Tibial nerve (tissue), 3 donors: Measurements from ENCODE around the gene EMC1.

Experiments
- POLR2A ChIP-seq, 2 donors: fragments of 450-650 bp; IDR thresholded peaks; one replicate each; pipeline ENCODE4 v1.6.1; 2017; ENCODE audit warnings: antibody characterized with exemption in 2 of 2, mild to moderate bottlenecking in 2 of 2, moderate library complexity in 2 of 2
- TF ChIP-seq, protein P1 (sequence below), 5 experiments: fragments of 200-600 bp in 3 of 5; fragments of 450-650 bp in 2 of 5; sonication (generic) in 3 of 5; IDR thresholded peaks; one replicate each; pipeline ENCODE4 v1.5.1; 2016 to 2019; ENCODE audit warnings: antibody characterized with exemption in 5 of 5, mild to moderate bottlenecking in 3 of 5, moderate library complexity in 2 of 5

DNA sequence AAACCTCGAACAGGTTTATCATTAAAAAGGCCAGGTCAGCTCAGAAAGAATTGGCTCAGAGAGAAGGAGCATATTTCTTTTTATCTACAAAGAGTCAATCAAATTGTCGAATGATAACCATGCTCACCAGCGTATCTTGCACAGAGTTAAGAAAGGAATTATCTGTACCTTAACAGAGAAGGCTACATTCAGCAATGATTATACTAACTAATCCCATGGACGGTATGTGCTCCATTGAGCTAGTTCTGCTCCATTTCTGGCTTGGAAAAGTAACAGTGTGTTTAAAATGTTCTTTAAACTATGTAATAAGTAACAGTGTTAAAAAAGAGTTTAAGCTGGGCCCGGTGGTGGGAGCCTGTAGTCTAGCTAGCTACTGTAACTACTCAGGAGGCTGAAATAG lies 45.5 kb downstream of the EMC1 start:
- TF ChIP-seq POLR2A (IDR thresholded peaks at IDR 0.05) = no peak
- TF ChIP-seq, protein P1, sequence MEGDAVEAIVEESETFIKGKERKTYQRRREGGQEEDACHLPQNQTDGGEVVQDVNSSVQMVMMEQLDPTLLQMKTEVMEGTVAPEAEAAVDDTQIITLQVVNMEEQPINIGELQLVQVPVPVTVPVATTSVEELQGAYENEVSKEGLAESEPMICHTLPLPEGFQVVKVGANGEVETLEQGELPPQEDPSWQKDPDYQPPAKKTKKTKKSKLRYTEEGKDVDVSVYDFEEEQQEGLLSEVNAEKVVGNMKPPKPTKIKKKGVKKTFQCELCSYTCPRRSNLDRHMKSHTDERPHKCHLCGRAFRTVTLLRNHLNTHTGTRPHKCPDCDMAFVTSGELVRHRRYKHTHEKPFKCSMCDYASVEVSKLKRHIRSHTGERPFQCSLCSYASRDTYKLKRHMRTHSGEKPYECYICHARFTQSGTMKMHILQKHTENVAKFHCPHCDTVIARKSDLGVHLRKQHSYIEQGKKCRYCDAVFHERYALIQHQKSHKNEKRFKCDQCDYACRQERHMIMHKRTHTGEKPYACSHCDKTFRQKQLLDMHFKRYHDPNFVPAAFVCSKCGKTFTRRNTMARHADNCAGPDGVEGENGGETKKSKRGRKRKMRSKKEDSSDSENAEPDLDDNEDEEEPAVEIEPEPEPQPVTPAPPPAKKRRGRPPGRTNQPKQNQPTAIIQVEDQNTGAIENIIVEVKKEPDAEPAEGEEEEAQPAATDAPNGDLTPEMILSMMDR (IDR thresholded peaks at IDR 0.05) = no peak
